ENCODE measurements around the gene TMA7.

The TMA7 gene

DNA sequence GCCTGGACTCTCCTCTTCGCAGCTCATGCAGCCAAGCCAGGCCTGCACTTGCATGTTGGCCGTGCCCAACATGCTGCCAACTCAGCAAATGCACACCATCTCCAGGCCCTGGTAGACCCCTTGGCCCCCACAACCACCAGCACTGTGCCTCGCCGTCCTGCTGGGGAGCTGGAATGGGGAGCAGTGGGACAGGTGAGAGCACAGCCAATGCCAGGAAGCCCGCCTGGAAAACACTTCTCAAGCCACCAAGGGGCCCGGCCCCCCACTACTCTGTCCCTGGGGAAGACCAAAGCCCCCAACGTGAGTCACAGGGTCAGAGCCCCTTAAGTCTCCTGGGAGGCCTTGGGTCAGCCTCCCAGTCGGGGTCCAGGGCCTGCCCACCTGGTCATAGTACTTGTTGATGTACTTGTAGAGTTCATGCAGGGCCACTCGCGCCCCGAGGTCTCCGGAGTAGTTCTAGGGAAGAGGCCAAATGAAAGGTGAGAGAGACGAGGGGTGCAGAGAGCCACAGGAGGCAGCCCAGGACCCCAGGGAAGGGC is 34.6 kb upstream of the TMA7 start:
- Mint-ChIP-seq H3K4me3 (no peak overlapping the region), H3K27ac (no peak overlapping the region), H3K4me1 (ENCODE audit: low read depth) (peaks cover 2% of the 10 kb centered on the region), H3K36me3 (ENCODE audit: low read depth) (no peaks in the 10 kb centered on the region), H3K27me3 (ENCODE audit: low read depth) (no peaks in the 10 kb centered on the region), H3K9me3 (no peaks in the 10 kb centered on the region)

GRCh38 chr3:48405971-48406370 is 34.1 kb upstream of the TMA7 start:
- no peak overlapping the region for H3K27ac Mint-ChIP-seq
- no peak overlapping the region for H3K4me3 Mint-ChIP-seq
- no peaks in the 10 kb centered on the region for H3K36me3 Mint-ChIP-seq (ENCODE audit: low read depth)
- H3K4me1 Mint-ChIP-seq (ENCODE audit: low read depth) = peaks cover under 1% of the 10 kb centered on the region
- H3K27me3 Mint-ChIP-seq (ENCODE audit: low read depth) = no peaks in the 10 kb centered on the region
- no peaks in the 10 kb centered on the region for H3K9me3 Mint-ChIP-seq

- no peaks in the 10 kb centered on the region for H3K36me3 Mint-ChIP-seq (ENCODE audit: low read depth)
- H3K9me3 Mint-ChIP-seq = no peaks in the 10 kb centered on the region
- H3K27ac Mint-ChIP-seq = no peak overlapping the region
- H3K27me3 Mint-ChIP-seq (ENCODE audit: low read depth) = no peaks in the 10 kb centered on the region
- no peaks in the 10 kb centered on the region for H3K4me1 Mint-ChIP-seq (ENCODE audit: low read depth)
- no peak overlapping the region for H3K4me3 Mint-ChIP-seq
Measured at GRCh38 chr3:48406443-48407431, 33.3 kb upstream of the TMA7 start.

DNA sequence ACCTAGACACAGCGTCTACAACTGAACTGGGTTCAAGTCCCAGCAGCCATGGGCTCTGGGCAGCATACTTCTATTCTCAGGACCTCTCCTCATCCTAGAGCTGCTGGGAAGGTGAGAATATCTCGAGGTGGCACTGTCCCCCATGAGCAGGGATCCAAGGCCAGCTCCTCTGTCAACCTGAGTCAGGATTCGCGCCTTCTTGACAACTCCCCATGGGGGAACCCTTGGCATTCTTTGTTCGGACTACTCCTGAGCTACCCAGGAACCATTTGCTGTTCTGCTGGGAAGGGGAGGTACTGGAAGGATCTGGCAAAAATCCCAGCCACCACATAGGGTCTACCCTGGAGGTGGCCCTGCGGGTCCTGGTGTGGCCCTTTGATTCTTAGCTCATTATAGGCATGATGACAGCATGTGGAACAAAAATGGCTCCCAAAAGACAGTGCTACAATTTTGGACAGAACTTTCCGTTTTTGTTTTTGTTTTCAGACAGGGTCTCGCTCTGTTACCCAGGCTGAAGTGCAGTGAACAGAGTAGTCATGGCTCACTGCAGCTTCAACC is 32.4 kb upstream of the TMA7 start:
- Mint-ChIP-seq H3K27ac (no peak overlapping the region), H3K4me3 (no peak overlapping the region), H3K4me1 (ENCODE audit: low read depth) (no peaks in the 10 kb centered on the region), H3K9me3 (no peaks in the 10 kb centered on the region), H3K36me3 (ENCODE audit: low read depth) (no peaks in the 10 kb centered on the region), H3K27me3 (ENCODE audit: low read depth) (no peaks in the 10 kb centered on the region)

- H3K36me3 Mint-ChIP-seq (ENCODE audit: low read depth) = no peaks in the 10 kb centered on the region
- H3K4me3 Mint-ChIP-seq = no peak overlapping the region
- H3K9me3 Mint-ChIP-seq = no peaks in the 10 kb centered on the region
- H3K4me1 Mint-ChIP-seq (ENCODE audit: low read depth) = no peaks in the 10 kb centered on the region
- no peak overlapping the region for H3K27ac Mint-ChIP-seq
- H3K27me3 Mint-ChIP-seq (ENCODE audit: low read depth) = no peaks in the 10 kb centered on the region
Measured at GRCh38 chr3:48408823-48409281, 31.2 kb upstream of the TMA7 start.

DNA sequence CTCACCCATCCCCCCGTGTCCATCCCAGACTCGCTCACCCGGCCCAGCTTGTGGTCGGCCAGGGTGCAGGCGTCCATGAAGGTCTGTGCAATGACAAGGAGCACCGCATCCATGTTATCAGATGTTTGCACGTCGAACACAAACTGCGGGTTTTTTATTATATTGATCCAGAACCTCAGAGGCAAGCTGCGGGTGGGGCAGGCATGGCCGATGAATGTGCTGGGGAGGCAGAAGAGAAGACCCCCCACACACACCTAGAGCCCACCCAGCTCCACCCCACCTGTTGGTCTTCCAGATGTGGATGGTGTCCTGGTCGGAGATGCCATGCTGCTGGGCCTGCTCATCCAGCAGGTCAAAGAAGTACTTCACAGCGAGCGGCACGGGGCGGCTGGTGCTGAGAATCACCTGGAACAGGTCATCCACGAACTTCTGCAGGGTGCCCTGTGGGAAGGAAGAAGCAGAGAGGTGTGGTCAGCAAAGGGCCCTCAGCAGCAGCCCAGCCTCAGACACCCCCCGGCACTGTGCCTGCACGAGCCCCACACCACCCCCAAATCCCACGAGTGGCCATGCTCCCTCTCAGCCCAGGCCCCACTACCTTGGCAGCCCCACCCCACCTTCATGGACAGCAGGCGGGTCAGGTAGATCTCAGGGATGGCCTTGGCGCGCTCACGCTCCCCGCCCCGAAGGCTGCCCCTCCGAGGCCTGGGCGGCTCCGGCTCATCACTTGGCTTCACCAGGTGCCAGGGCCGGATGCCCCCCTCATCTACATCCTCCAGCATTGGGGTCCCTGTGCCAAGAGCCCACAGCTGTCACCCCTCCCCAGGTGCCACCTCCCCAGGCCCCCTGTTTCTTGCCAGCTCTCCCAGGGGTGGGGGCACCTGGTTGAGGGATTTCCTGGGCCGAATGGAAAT is 30.5 kb upstream of the TMA7 start:
- H3K9me3 Mint-ChIP-seq = no peaks in the 10 kb centered on the region
- no peaks in the 10 kb centered on the region for H3K27me3 Mint-ChIP-seq (ENCODE audit: low read depth)
- H3K36me3 Mint-ChIP-seq (ENCODE audit: low read depth) = no peaks in the 10 kb centered on the region
- no peak overlapping the region for H3K4me3 Mint-ChIP-seq
- H3K27ac Mint-ChIP-seq = no peak overlapping the region
- no peaks in the 10 kb centered on the region for H3K4me1 Mint-ChIP-seq (ENCODE audit: low read depth)

- Mint-ChIP-seq H3K27ac (no peak overlapping the region), H3K27me3 (ENCODE audit: low read depth) (no peaks in the 10 kb centered on the region), H3K4me3 (no peak overlapping the region), H3K9me3 (no peaks in the 10 kb centered on the region), H3K4me1 (ENCODE audit: low read depth) (no peaks in the 10 kb centered on the region), H3K36me3 (ENCODE audit: low read depth) (no peaks in the 10 kb centered on the region)
Measured at GRCh38 chr3:48410205-48411040, 29.6 kb upstream of the TMA7 start.

GRCh38 chr3:48411041-48411588 is 28.9 kb upstream of the TMA7 start:
- Mint-ChIP-seq H3K36me3 (ENCODE audit: low read depth) (no peaks in the 10 kb centered on the region), H3K4me3 (no peak overlapping the region), H3K27ac (no peak overlapping the region), H3K27me3 (ENCODE audit: low read depth) (no peaks in the 10 kb centered on the region), H3K9me3 (no peaks in the 10 kb centered on the region), H3K4me1 (ENCODE audit: low read depth) (no peaks in the 10 kb centered on the region)

DNA sequence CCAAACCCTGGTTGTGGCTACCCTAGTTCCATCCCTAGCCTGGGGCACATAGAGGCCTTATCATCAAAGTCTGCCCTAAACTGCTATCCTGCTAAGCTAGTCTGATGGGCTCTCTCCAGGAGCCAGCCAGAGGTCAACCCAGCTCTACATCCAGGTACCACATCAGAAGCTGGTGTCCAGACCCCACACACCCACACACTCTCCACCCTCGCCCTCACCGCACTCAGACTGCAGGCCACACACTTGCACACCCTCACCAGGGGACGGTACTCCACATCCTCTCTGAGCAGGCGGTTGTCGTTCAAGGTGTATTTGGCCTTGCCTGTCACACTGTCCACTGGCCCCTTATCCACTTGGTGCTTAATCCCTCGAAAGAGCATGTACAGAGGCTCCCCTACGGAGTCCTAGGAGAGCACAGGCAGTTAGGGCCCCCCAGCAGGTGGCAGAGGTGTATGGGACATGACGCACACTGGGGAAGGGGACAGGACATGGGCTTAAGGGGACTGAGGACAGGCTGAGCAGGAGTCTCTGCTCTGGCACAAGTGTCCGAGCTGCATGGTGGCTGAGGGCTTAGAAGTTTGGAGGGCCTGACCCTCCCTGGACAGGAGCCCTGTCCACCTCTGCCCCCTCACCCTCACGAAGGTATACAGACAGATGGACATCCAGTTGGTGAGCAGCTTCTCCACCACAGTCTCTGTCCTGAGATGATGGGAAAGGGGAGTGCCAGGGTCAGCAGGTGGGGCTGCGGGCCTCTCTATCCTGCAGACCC is 28.3 kb upstream of the TMA7 start:
- H3K4me3 Mint-ChIP-seq = no peak overlapping the region

DNA sequence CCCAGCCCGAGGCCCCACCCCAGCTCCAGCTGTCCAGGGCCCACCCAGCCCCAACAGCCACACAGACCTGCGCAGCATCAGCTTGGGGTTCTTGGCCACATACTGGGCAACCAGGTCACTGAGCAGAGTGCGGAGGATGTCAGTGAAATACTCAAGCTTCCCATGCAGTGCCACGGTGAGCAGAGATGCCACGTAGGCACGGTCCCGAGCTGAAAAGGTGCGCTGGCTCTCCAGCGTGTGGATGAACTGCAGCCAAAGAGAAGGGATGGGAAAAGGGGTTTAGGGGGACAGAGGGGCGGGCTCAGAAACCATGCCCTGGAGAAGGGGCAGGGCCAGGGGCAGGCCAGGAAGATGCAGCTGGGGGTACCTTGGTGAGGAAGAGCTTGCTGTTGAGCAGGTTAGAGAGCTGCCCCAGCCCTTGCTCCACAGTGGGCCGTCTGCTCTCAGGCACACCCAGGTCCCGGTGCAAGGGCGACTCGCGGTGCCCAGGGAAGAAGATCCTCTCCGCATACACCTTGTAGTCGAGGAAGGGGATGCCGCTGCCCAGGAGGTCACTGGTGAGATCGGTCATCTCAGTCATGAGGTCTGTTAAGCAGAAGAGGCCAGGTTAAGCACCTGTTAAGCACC is 27.6 kb upstream of the TMA7 start:
- no peaks in the 10 kb centered on the region for H3K36me3 Mint-ChIP-seq (ENCODE audit: low read depth)
- H3K27me3 Mint-ChIP-seq (ENCODE audit: low read depth) = no peaks in the 10 kb centered on the region
- no peaks in the 10 kb centered on the region for H3K9me3 Mint-ChIP-seq
- no peak overlapping the region for H3K27ac Mint-ChIP-seq
- no peak overlapping the region for H3K4me3 Mint-ChIP-seq
- no peaks in the 10 kb centered on the region for H3K4me1 Mint-ChIP-seq (ENCODE audit: low read depth)

More for the DNA sequence above, 28.3 kb upstream of the TMA7 start:
- no peaks in the 10 kb centered on the region for H3K9me3 Mint-ChIP-seq
- H3K27ac Mint-ChIP-seq = no peak overlapping the region
- H3K36me3 Mint-ChIP-seq (ENCODE audit: low read depth) = no peaks in the 10 kb centered on the region
- no peaks in the 10 kb centered on the region for H3K4me1 Mint-ChIP-seq (ENCODE audit: low read depth)
- no peaks in the 10 kb centered on the region for H3K27me3 Mint-ChIP-seq (ENCODE audit: low read depth)

DNA sequence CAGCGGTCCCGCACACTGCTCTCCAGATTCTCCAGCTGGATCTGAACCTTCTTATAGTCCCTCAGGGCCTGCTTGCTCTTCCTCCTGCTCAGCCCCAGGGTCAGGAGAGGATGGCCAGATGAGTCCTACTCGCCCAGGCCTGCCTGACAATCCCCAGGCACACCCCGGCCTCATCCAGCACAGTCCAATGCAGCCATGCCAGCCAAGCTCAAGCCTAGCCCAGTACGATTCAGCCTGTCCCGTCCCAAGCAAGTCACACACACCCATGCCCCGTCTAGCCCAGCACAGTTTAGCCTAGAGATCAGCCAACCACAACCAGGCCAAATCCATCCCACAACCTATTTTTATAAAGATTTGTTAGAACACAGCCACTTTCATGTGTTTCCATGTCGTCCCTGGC is 27.0 kb upstream of the TMA7 start:
- Mint-ChIP-seq H3K4me1 (ENCODE audit: low read depth) (no peaks in the 10 kb centered on the region), H3K27ac (no peak overlapping the region), H3K27me3 (ENCODE audit: low read depth) (no peaks in the 10 kb centered on the region)

GRCh38 chr3:48413611-48414010 is 26.4 kb upstream of the TMA7 start:
- H3K4me3 Mint-ChIP-seq = no peak overlapping the region
- no peak overlapping the region for H3K27ac Mint-ChIP-seq
- no peaks in the 10 kb centered on the region for H3K4me1 Mint-ChIP-seq (ENCODE audit: low read depth)
- H3K9me3 Mint-ChIP-seq = no peaks in the 10 kb centered on the region
- H3K36me3 Mint-ChIP-seq (ENCODE audit: low read depth) = no peaks in the 10 kb centered on the region
- H3K27me3 Mint-ChIP-seq (ENCODE audit: low read depth) = no peaks in the 10 kb centered on the region

More for the DNA sequence above, 27.0 kb upstream of the TMA7 start:
- Mint-ChIP-seq H3K36me3 (ENCODE audit: low read depth) (no peaks in the 10 kb centered on the region), H3K9me3 (no peaks in the 10 kb centered on the region), H3K4me3 (no peak overlapping the region)

All from T-helper 1 cell treated with Interleukin-12 subunit alpha and Interleukin-12 subunit beta and Interleukin-4 antibody, amounts not matched to agents 30 μg/mL and 1 μg/mL, for 36 hours (primary cell).